GM03348 (cell line): ENCODE results near the gene NSFL1C.

Source experiments
- DNase-seq: peaks from one replicate; pipeline ENCODE4 v3.0.0; 2012; ENCODE audit warnings: low spot score

The NSFL1C gene

GRCh38 chr20:1460275-1460674 is 6.4 kb downstream of the NSFL1C start:
- no peak for DNase-seq

- no peak for DNase-seq
Observed at GRCh38 chr20:1457992-1458391, 8.7 kb downstream of the NSFL1C start.

- DNase-seq = peak; percentile 43
Observed at GRCh38 chr20:1456300-1456699, 10.3 kb downstream of the NSFL1C start.

- no peak for DNase-seq
Observed at GRCh38 chr20:1450926-1451491, 15.6 kb downstream of the NSFL1C start.

- DNase-seq = no peak
Observed at GRCh38 chr20:1449370-1449769, 17.3 kb downstream of the NSFL1C start.

- no peak for DNase-seq
Observed at GRCh38 chr20:1448081-1448620, 18.5 kb downstream of the NSFL1C start.

- no peak for DNase-seq
Observed at GRCh38 chr20:1446536-1446935, 20.1 kb downstream of the NSFL1C start.

GRCh38 chr20:1443085-1443484 is 23.6 kb downstream of the NSFL1C start:
- no peak for DNase-seq

GRCh38 chr20:1442304-1442703 is 24.3 kb downstream of the NSFL1C start:
- DNase-seq = no peak

- DNase-seq = no peak
Observed at GRCh38 chr20:1441133-1441532, 25.5 kb downstream of the NSFL1C start.

- DNase-seq = peak; percentile 27
Observed at GRCh38 chr20:1440024-1440423, 26.6 kb downstream of the NSFL1C start.

GRCh38 chr20:1438361-1438760 is 28.3 kb downstream of the NSFL1C start:
- DNase-seq = no peak

GRCh38 chr20:1437235-1437904 is 29.3 kb downstream of the NSFL1C start:
- peak; percentile 77 for DNase-seq

GRCh38 chr20:1436263-1436662 is 30.4 kb downstream of the NSFL1C start:
- DNase-seq = no peak

GRCh38 chr20:1435337-1435699 is 31.3 kb downstream of the NSFL1C start:
- DNase-seq = no peak

- peak; percentile 59 for DNase-seq
Observed at GRCh38 chr20:1434571-1435336, 31.9 kb downstream of the NSFL1C start.

GRCh38 chr20:1431158-1431557 is 35.5 kb downstream of the NSFL1C start:
- no peak for DNase-seq

GRCh38 chr20:1430004-1430451 is 36.6 kb downstream of the NSFL1C start:
- DNase-seq = peak; percentile 22

GRCh38 chr20:1429143-1429728 is 37.4 kb downstream of the NSFL1C start:
- no peak for DNase-seq

GRCh38 chr20:1427457-1428054 is 39.1 kb downstream of the NSFL1C start:
- no peak for DNase-seq

- DNase-seq = no peak
Observed at GRCh38 chr20:1426231-1426849, 40.3 kb downstream of the NSFL1C start.

- no peak for DNase-seq
Observed at GRCh38 chr20:1424336-1424735, 42.3 kb downstream of the NSFL1C start.
